Measurements from ENCODE around the gene DARS1. TPM values are rescaled to one million over a fixed set of nuclear protein-coding genes. Genes with fewer than 3 reads are reported as not detected.

DARS1 gene
- total and polyA plus RNA-seq, 2 of the 13 experiments (the other 11 are each of a cell fraction or from before 2014, with no cell fraction given) = 149 to 230 TPM

- TF ChIP-seq ZEB1 (IDR thresholded peaks at IDR 0.05; ENCODE audit: insufficient replicate concordance, low read depth) = peak; percentile 20
- TF ChIP-seq ZNF772 (CRISPR knock-in tag; IDR thresholded peaks at IDR 0.05) = peak; percentile 68
- peak; percentile 76 for TF ChIP-seq ZNF776 (CRISPR knock-in tag; IDR thresholded peaks at IDR 0.05)
- no peak for TF ChIP-seq ZFYVE20 (CRISPR knock-in tag; IDR thresholded peaks at IDR 0.05; ENCODE audit: borderline replicate concordance, low read depth)
- TF ChIP-seq GLMP (CRISPR knock-in tag; IDR thresholded peaks at IDR 0.05; ENCODE audit: borderline replicate concordance) = no peak
- TF ChIP-seq ZNF33B (CRISPR knock-in tag; IDR thresholded peaks at IDR 0.05) = peak; percentile 98
- TF ChIP-seq ZFP1 (CRISPR knock-in tag; IDR thresholded peaks at IDR 0.05) = no peak; the same call in 1 of the 2 replicates
- TF ChIP-seq CBX1 (IDR thresholded peaks at IDR 0.05; ENCODE audit: low read depth) = no peak
- peak; percentile 99 for TF ChIP-seq AGO2 (optimal IDR thresholded peaks at IDR 0.05; ENCODE audit: low read depth, low read length)
- no peak for TF ChIP-seq FOSL1 (CRISPR knock-in tag; IDR thresholded peaks at IDR 0.05; ENCODE audit: borderline replicate concordance)
- TF ChIP-seq BRCA1 (CRISPR knock-in tag; IDR thresholded peaks at IDR 0.05) = peak; percentile 97
- peak; percentile 84; the same call in 1 of the 2 replicates for TF ChIP-seq ZNF704 (CRISPR knock-in tag; IDR thresholded peaks at IDR 0.05; ENCODE audit: borderline replicate concordance)
- TF ChIP-seq TBX3 (IDR thresholded peaks at IDR 0.05; ENCODE audit: borderline replicate concordance) = peak; percentile 46
- 0 out of 2 replicates have a peak, but pooled peaks have one; percentile 38 for TF ChIP-seq KLF11 (CRISPR knock-in tag; IDR thresholded peaks at IDR 0.05)
- TF ChIP-seq ATF1 (CRISPR knock-in tag; IDR thresholded peaks at IDR 0.05) = peak; percentile 70
- peak; percentile 81 for TF ChIP-seq RXRA (CRISPR knock-in tag; IDR thresholded peaks at IDR 0.05)
- TF ChIP-seq ZNF549 (CRISPR knock-in tag; IDR thresholded peaks at IDR 0.05) = no peak
- TF ChIP-seq ZNF770 (CRISPR knock-in tag; IDR thresholded peaks at IDR 0.05) = peak; percentile 76; the same call in 1 of the 2 replicates
- no peak for TF ChIP-seq DMTF1 (CRISPR knock-in tag; IDR thresholded peaks at IDR 0.05)
- no peak for TF ChIP-seq CEBPB (IDR thresholded peaks at IDR 0.05; ENCODE audit: borderline replicate concordance, low read depth, low read length)
- peak; percentile 92; the same call in 1 of the 2 replicates for TF ChIP-seq ZNF615 (CRISPR knock-in tag; IDR thresholded peaks at IDR 0.05; ENCODE audit: borderline replicate concordance)
- TF ChIP-seq TGIF2 (CRISPR knock-in tag; IDR thresholded peaks at IDR 0.05) = peak; percentile 84
These were observed at the start of gene DARS1 (continued) for GRCh38 chr2:135985018-135985825.
